Neuronal stem cell (in vitro differentiated cells): ENCODE results near the gene CCDC148.

Experiments
- DNase-seq: peaks from one replicate; pipeline ENCODE4 v3.0.0-alpha.2; 2013; ENCODE audit warnings: low spot score
- H2AFZ ChIP-seq: one replicate; pipeline ENCODE4 v1.6.1; 2013; ENCODE audit warnings: mild to moderate bottlenecking, low read length, inconsistent platforms
- H2AK5ac ChIP-seq: 2 replicates; pipeline ENCODE4 v1.6.1; 2013; ENCODE audit warnings: low read depth, mild to moderate bottlenecking, inconsistent platforms, low read length, moderate library complexity, mixed read lengths
- H2BK120ac ChIP-seq: 2 replicates; pipeline ENCODE4 v1.6.1; 2013; ENCODE audit warnings: low read depth, mild to moderate bottlenecking, inconsistent platforms, low read length, moderate library complexity, mixed read lengths
- H2BK12ac ChIP-seq: one replicate; pipeline ENCODE4 v1.6.1; 2013; ENCODE audit warnings: low read length, inconsistent platforms
- H2BK15ac ChIP-seq: 2 replicates; pipeline ENCODE4 v1.6.1; 2013; ENCODE audit warnings: mild to moderate bottlenecking, low read length, inconsistent platforms, mixed read lengths
- H2BK5ac ChIP-seq: one replicate; pipeline ENCODE4 v1.6.1; 2013; ENCODE audit warnings: inconsistent platforms, mild to moderate bottlenecking, low read length, moderate library complexity
- H3K14ac ChIP-seq: one replicate; pipeline ENCODE4 v1.6.1; 2013; ENCODE audit warnings: low read length, inconsistent platforms
- H3K18ac ChIP-seq: 2 replicates; pipeline ENCODE4 v1.6.1; 2013; ENCODE audit warnings: low read length, inconsistent platforms
- H3K23ac ChIP-seq: 2 replicates; pipeline ENCODE4 v1.6.1; 2013; ENCODE audit warnings: low read depth, mild to moderate bottlenecking, mixed read lengths, low read length, inconsistent platforms; ENCODE audit not compliant: poor library complexity
- H3K27ac ChIP-seq: replicated peaks from 3 replicates; pipeline ENCODE4 v1.5.1; 2013; ENCODE audit warnings: low read length, inconsistent platforms
- H3K27me3 ChIP-seq, 3 experiments: 2 replicates each; pipeline ENCODE4 v1.6.1; 2013; ENCODE audit warnings: low read length in 3 of 3, mild to moderate bottlenecking in 2 of 3, inconsistent platforms in 1 of 3, low read depth in 1 of 3, mixed read lengths in 1 of 3, moderate library complexity in 1 of 3; ENCODE audit not compliant: control insufficient read depth in 3 of 3, insufficient read depth in 3 of 3
- H3K36me3 ChIP-seq, 2 donors: replicated peaks in 1 of 2; 2 replicates each; pipeline ENCODE4 v1.6.1; 2013; ENCODE audit warnings: low read length in 2 of 2; ENCODE audit not compliant: control insufficient read depth in 2 of 2, insufficient read depth in 2 of 2
- H3K4ac ChIP-seq: 2 replicates; pipeline ENCODE4 v1.6.1; 2013; ENCODE audit warnings: inconsistent platforms, mild to moderate bottlenecking, low read length, moderate library complexity
- H3K4me1 ChIP-seq, 2 donors: 1 replicate in 1 of 2; 2 replicates in 1 of 2; pipeline ENCODE4 v1.6.1; 2013; ENCODE audit warnings: low read length in 2 of 2, low read depth in 1 of 2; ENCODE audit not compliant: control insufficient read depth in 2 of 2, insufficient read depth in 1 of 2
- H3K4me2 ChIP-seq: one replicate; pipeline ENCODE4 v1.6.1; 2013; ENCODE audit warnings: mild to moderate bottlenecking, low read length, inconsistent platforms; ENCODE audit not compliant: insufficient read depth, poor library complexity, severe bottlenecking
- H3K4me3 ChIP-seq, 2 donors: 2 replicates each; pipeline ENCODE4 v1.5.1; 2013; ENCODE audit warnings: low read length in 2 of 2, mild to moderate bottlenecking in 2 of 2, inconsistent platforms in 1 of 2, moderate library complexity in 1 of 2
- H3K79me1 ChIP-seq: one replicate; pipeline ENCODE4 v1.6.1; 2013; ENCODE audit warnings: low read depth, mild to moderate bottlenecking, inconsistent platforms, low read length, moderate library complexity
- H3K9ac ChIP-seq: one replicate; pipeline ENCODE4 v1.6.1; 2013; ENCODE audit warnings: mild to moderate bottlenecking, low read depth, low read length, inconsistent platforms; ENCODE audit not compliant: poor library complexity
- H3K9me3 ChIP-seq, 2 donors: replicated peaks in 1 of 2; 2 replicates each; pipeline versions ENCODE3 to v1.6.1; 2013; ENCODE audit warnings: low read length in 2 of 2, mild to moderate bottlenecking in 2 of 2, inconsistent platforms in 1 of 2, low read depth in 1 of 2, mixed read lengths in 1 of 2, moderate library complexity in 1 of 2; ENCODE audit not compliant: control insufficient read depth in 2 of 2, insufficient read depth in 1 of 2
- H4K8ac ChIP-seq: one replicate; pipeline ENCODE4 v1.6.1; 2013; ENCODE audit warnings: low read depth, mild to moderate bottlenecking, inconsistent platforms, low read length, moderate library complexity
- H4K91ac ChIP-seq: one replicate; pipeline ENCODE4 v1.6.1; 2013; ENCODE audit warnings: low read length, low read depth, mild to moderate bottlenecking, inconsistent platforms; ENCODE audit not compliant: poor library complexity
- WGBS, 2 donors: extraction: QIAGEN DNeasy Blood & Tissue Kit; methylation state at CpG; one replicate each; pipeline ENCODE4 v1.1.7; 2013; ENCODE audit warnings: missing lambda C conversion rate in 2 of 2, mixed read lengths in 1 of 2; ENCODE audit not compliant: insufficient read length in 2 of 2, insufficient replicate concordance in 1 of 2; ENCODE audit errors: extremely low coverage in 2 of 2; 5-methylcytosine and 5-hydroxymethylcytosine counted together

CCDC148 gene

DNA sequence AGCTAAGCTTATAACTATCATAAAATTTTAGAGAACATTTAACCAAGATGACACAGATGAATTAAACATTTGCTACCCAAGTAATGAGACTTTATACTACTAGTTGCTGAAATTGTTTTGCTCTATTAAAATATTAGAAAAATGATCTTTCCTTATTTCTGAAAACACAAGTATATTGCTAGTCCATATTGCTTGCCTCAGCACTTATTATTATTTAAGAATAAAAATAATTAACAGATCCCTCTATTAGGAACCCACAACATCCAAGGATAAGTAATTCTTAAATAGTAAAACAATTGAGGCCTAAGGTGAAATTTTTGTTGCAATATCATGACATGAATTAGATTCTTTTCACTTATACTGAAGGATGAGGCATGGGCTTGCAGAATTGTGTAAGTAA, 65.2 kb downstream of the CCDC148 start:
- Histone ChIP-seq H3K4ac (no peak overlapping the region), H2AK5ac (no peak overlapping the region), H2BK5ac (no peak overlapping the region), H3K36me3 (no peaks in the 10 kb centered on the region), H3K79me1 (no peaks in the 10 kb centered on the region), H3K23ac (no peak overlapping the region), H3K18ac (no peak overlapping the region), H2BK120ac (no peak overlapping the region), H4K8ac (no peak overlapping the region), H3K4me1 (peaks cover 5 to 7% of the 10 kb centered on the region in 2 donors), H3K4me3 (no peak overlapping the region), H3K27ac (no peak overlapping the region), H3K27me3 (no peaks in the 10 kb centered on the region), H3K9ac (no peak overlapping the region), H4K91ac (no peak overlapping the region), H2AFZ (no peak overlapping the region), H3K9me3 (no peaks in the 10 kb centered on the region), H3K4me2 (no peak overlapping the region), H2BK15ac (no peak overlapping the region), H3K14ac (no peak overlapping the region), H2BK12ac (no peak overlapping the region)
- no peak for DNase-seq

GRCh38 chr2:158388159-158388558, 68.4 kb downstream of the CCDC148 start:
- WGBS, 2 donors: no CpG with 5 or more reads among the region's 1 CpG
- no peak overlapping the region for H4K91ac ChIP-seq

GRCh38 chr2:158385646-158386045, 70.9 kb downstream of the CCDC148 start:
- no peak overlapping the region for H3K4me2 ChIP-seq
- no peak overlapping the region for H2AFZ ChIP-seq
- no peak overlapping the region for H3K9ac ChIP-seq
- H3K4me1 ChIP-seq: peaks cover 1 to 4% of the 10 kb centered on the region in 2 donors
- H3K4ac ChIP-seq: no peak overlapping the region
- no peak overlapping the region for H2BK120ac ChIP-seq
- no peak overlapping the region for H2BK5ac ChIP-seq
- H3K36me3 ChIP-seq: no peaks in the 10 kb centered on the region
- H3K9me3 ChIP-seq: no peaks in the 10 kb centered on the region
- H2BK15ac ChIP-seq: no peak overlapping the region
- no peak overlapping the region for H3K23ac ChIP-seq
- no peaks in the 10 kb centered on the region for H3K27me3 ChIP-seq
- H2AK5ac ChIP-seq: no peak overlapping the region
- no peak overlapping the region for H3K4me3 ChIP-seq
- no peak overlapping the region for H3K27ac ChIP-seq
- no peaks in the 10 kb centered on the region for H3K79me1 ChIP-seq
- no peak overlapping the region for H4K8ac ChIP-seq
- H4K91ac ChIP-seq: no peak overlapping the region
- no peak overlapping the region for H3K18ac ChIP-seq
- no peak overlapping the region for H3K14ac ChIP-seq
- no peak for DNase-seq
- H2BK12ac ChIP-seq: no peak overlapping the region

More at GRCh38 chr2:158388159-158388558, 68.4 kb downstream of the CCDC148 start:
- Histone ChIP-seq H3K36me3 (no peaks in the 10 kb centered on the region), H3K4me1 (peaks cover 1 to 4% of the 10 kb centered on the region in 2 donors), H3K4me3 (no peak overlapping the region), H3K27ac (no peak overlapping the region), H4K8ac (no peak overlapping the region), H2AK5ac (no peak overlapping the region), H2AFZ (no peak overlapping the region), H3K4ac (no peak overlapping the region), H2BK5ac (no peak overlapping the region), H3K4me2 (no peak overlapping the region), H3K79me1 (no peaks in the 10 kb centered on the region), H3K9ac (no peak overlapping the region), H2BK12ac (no peak overlapping the region), H3K27me3 (no peaks in the 10 kb centered on the region), H3K18ac (no peak overlapping the region), H2BK15ac (no peak overlapping the region), H2BK120ac (no peak overlapping the region), H3K23ac (no peak overlapping the region), H3K9me3 (no peaks in the 10 kb centered on the region), H3K14ac (no peak overlapping the region)
- DNase-seq: no peak

DNA sequence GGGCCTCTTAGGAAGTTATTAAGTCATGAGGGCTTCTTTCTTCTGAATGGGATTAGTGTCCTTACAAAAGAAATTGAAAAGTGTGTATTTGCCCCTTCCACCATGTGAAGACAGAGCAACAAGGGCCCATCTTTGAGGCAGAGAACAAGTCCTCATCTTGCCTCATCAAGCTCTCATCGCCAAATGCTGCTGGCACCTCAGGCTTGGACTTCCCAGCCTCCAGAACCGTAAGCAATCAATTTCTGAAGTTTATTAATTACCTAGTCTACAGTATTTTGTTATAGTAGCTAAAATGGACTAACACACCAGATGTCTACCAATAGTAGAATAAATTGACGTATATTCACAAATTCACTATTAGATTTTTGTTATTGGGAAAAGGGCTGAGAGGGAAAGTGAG, 74.6 kb downstream of the CCDC148 start:
- DNase-seq: no peak
- no peak overlapping the region for H2AK5ac ChIP-seq
- H2BK15ac ChIP-seq: no peak overlapping the region
- H3K27me3 ChIP-seq: no peaks in the 10 kb centered on the region
- H3K9me3 ChIP-seq: no peaks in the 10 kb centered on the region
- no peak overlapping the region for H4K8ac ChIP-seq
- H2BK5ac ChIP-seq: no peak overlapping the region
- H3K14ac ChIP-seq: no peak overlapping the region
- H3K79me1 ChIP-seq: no peaks in the 10 kb centered on the region
- no peak overlapping the region for H2BK120ac ChIP-seq
- no peak overlapping the region for H3K18ac ChIP-seq
- no peak overlapping the region for H3K9ac ChIP-seq
- no peaks in the 10 kb centered on the region for H3K4me1 ChIP-seq
- no peak overlapping the region for H2AFZ ChIP-seq
- H3K23ac ChIP-seq: no peak overlapping the region
- no peak overlapping the region for H3K4me2 ChIP-seq
- H4K91ac ChIP-seq: no peak overlapping the region
- H3K4me3 ChIP-seq: no peak overlapping the region
- H3K4ac ChIP-seq: no peak overlapping the region
- WGBS, 2 donors: no CpG with 5 or more reads among the region's 3 CpGs
- H3K36me3 ChIP-seq: no peaks in the 10 kb centered on the region
- H2BK12ac ChIP-seq: no peak overlapping the region
- H3K27ac ChIP-seq: no peak overlapping the region
